Measurements from ENCODE around the gene ANGPTL5.
"Not testable (repeated sequence)": the region's sequence is repeated elsewhere in the genome, so short reads cannot be mapped to it uniquely, and the experiment has no call there.

Gene ANGPTL5

GRCh38 chr11:101916422-101916821 lies at the start of gene ANGPTL5:
TSS of gene ANGPTL5 (minus strand) at chr11:101916522. CDS start at chr11:101907909, 8,613 bp downstream.
- DNase-seq: no peak

DNA sequence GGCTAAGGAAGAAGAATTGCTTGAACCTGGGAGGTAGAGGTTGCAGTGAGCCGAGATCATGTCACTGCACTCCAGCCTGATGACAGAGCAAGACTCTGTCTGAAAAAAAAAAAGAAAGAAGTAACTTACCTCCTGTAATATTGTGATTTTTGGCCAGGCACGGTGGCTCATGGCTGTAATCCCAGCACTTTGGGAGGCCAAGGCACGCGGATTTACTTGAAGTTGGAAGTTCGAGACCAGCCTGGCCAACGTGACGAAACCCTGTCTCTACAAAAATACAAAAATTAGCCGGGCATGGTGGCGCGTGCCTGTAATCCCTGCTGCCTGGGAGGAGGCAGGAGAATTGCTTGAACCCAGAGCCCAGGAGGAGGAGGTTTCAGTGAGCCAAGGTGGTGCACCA lies 47.9 kb upstream of the ANGPTL5 start:
- not testable (repeated sequence) for DNase-seq

GRCh38 chr11:101960231-101960630 lies 43.9 kb upstream of the ANGPTL5 start:
- no peak for DNase-seq

GRCh38 chr11:101955701-101956100 lies 39.4 kb upstream of the ANGPTL5 start:
- no peak for DNase-seq

DNA sequence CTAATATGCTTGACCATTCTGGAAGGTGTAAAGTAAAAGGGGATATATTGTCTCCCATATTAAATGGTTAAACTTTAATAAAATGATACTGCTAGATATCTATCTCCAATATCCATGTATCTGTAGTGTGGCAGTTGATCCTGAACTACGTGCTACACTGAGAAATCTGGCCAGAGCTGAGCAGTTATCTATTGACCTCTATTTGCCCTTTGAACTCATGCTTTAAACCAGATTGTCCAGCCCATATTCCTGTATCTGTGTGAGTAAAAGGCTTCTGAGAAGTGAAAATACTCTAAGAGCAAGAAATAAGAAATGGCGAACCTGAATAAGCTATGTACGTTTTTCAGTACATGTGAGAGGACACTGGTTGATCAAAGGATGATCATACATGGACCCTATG lies 39.0 kb upstream of the ANGPTL5 start:
- no peak for DNase-seq

DNA sequence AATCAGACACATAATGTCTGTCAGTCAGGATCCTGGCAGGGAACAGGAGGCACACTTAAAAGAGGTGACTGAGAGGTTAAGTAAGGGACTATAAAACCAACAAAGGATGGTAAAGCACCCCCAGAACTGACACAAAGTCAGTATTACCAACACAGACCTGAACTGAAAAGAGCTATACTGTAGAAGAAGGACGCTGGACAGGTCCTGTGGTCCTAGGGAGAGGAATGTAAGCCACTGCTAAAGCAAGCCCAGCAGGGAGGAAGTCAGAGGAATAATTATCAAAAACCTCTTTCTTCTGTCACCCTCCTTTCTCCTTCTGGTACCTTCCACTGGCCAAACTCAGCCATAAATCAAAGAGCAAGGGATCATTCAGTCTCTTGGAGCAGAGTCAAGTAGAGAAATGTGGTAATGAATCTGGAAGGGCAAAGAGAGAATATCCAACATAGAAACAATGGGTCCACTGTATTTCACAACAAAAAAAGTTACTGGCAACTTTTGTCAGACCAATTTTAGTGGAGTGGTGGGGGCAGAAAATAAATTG lies 33.4 kb upstream of the ANGPTL5 start:
- no peak for DNase-seq

GRCh38 chr11:101945448-101945847 lies 29.1 kb upstream of the ANGPTL5 start:
- DNase-seq: no peak

DNA sequence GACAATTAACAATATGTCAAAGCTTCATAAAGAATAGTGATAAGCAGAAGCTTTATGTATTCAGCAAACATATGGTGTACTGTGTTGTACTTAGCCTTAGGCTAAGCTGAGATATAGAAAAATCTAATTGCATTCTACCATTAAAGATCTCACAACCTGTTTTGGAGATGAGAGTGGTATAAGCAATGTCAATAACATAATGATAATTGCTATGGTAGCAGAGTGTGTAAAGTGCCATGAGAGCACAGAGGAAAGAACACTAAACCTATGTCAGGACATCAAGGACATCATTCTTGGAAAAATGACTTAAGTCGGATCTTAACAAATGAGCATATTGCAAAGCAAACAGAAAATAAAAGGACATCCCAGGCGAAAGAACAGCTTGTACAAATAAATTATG lies 28.6 kb upstream of the ANGPTL5 start:
- DNase-seq: no peak

- no peak for DNase-seq
Measured at GRCh38 chr11:101940901-101941520, 24.7 kb upstream of the ANGPTL5 start.

- no peak for DNase-seq
Measured at GRCh38 chr11:101931692-101932091, 15.4 kb upstream of the ANGPTL5 start.

DNA sequence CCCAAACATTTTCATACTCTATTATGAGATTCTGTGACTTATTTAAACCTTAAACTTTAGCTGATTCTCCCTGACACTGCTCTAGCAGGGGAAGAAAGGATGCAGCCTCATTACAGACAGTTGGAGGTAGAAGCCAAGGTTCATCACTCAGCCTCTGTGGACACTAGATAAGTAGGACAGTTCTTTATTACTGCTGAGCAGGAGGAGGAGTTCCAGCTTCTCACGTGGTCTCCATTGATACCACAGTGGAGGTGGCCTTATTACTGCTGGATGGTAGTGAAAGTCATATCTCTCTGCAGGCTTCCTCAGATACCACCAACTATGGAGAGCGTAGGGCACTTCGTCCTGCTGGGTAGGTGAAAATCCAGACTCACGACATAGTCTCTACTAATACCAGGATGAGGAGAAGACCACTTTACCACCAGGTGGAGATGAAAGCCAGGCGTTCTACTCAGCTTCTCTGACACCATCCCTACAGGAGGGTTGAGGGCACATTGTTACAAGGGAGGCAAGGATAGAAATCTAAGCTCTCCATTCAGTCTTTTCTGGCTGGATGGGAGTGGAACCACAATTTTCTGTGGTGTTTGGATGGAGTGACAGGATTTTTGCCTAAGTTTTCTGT lies 13.1 kb upstream of the ANGPTL5 start:
- no peak for DNase-seq

GRCh38 chr11:101923554-101923953 lies 7.2 kb upstream of the ANGPTL5 start:
- DNase-seq: no peak

DNA sequence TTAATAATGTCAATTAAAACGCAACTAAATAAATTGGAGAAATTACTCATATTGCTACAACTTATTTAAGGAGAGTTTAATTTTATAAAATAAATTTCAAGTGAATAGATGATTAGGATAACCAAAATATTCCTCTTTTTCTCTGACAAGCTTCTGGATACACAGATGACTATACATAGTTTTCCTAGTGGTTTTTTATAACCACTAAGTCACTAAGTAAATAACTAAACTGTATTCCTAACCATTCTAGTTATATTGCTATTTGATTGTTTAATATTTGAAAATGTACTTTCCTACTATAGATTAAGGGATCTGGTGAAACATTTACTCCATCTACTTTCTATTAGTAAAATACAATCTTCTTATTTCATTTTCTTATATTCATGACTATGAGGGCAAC lies 4.7 kb upstream of the ANGPTL5 start:
- no peak for DNase-seq

DNA sequence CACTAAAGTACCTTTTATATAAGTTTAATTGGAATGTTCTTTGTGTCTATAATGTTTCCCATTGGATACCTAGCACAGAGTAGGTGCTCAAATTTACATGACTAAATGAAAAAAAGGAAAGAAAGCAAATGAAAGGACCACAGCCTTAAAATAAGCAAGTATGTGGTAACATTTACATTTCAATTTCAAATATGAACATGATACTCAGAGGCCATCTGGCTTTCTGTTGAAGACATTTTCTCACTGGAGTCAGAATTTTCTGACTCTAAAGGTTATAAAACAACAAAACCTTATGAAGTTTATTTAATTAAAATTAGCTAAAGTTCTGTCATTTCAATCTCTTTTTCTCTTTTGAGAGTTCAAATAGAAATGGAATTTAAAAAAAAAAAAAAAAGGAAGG lies 904 bp upstream of the ANGPTL5 start:
- no peak for DNase-seq

GRCh38 chr11:101915791-101916291 lies 481 bp downstream of the ANGPTL5 start:
- DNase-seq: no peak

GRCh38 chr11:101914738-101915426 lies 1.4 kb downstream of the ANGPTL5 start, which contains the start of gene CEP126:
TSS of gene CEP126 (plus strand) at chr11:101915010. CDS start at chr11:101915285, 275 bp downstream.
- peak; percentile 86 for DNase-seq

DNA sequence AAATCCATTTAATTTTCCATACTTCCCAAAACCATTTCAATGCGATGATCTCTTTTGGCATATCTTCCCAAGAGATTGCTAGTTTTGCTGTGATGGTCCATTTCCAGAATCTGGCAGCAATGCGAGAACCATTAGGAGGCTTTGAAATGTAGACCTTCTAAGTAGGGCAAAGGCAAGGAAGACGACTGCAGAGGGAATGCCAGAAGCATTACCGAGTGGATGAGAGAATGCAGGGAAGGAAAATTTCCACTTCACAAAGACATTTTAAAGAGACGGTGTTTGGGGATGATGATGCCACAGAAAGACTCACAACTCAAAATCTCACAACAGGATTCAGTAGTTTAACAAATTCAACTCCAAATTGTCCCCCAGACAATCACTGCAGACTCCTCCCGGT lies 2.0 kb downstream of the ANGPTL5 start:
- DNase-seq: no peak

- no peak for DNase-seq
Measured at GRCh38 chr11:101913656-101914055, 2.7 kb downstream of the ANGPTL5 start.

GRCh38 chr11:101912823-101913284 lies 3.5 kb downstream of the ANGPTL5 start:
- DNase-seq: no peak

GRCh38 chr11:101909087-101909486 lies 7.2 kb downstream of the ANGPTL5 start:
- DNase-seq: no peak

- no peak for DNase-seq
Measured at GRCh38 chr11:101907815-101908214, 8.5 kb downstream of the ANGPTL5 start.

DNA sequence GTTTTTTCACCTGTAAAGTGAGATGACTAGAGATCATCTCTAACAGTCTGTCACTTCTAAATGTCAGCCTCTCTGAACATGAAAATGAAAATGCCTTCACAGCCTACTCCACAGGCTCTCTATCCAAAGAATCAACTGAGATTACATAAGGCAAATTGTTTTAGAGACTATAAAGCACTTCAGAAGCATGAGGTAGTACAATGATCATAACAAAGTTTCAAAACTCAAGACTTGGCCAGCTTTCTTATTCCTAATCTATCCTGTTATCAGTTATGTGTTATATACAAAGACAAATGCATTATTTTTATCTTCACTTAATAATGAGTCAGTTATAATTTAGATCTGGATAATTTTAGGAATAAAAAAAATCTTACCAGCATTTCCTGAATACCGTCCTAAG lies 21.8 kb downstream of the ANGPTL5 start:
- DNase-seq: no peak

DNA sequence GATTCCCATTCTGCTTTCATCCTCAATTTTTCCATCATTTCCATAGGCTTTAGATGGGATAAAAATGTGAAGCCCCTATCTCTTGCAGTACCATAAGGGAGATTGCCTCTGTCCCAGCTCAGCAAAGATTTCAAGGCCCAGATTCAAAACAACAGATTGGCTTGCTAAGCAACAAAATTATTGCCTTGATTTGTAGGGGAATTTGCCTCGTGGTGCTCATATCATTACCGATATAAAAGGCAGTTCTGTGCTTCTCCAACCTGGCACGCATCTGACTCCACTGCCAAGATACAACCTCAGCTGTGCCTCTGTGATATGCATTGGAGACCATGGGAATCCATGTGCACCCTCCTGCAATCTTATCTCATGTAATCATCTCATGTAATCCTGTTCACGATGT lies 26.6 kb downstream of the ANGPTL5 start:
- no peak for DNase-seq

- DNase-seq: no peak
Measured at GRCh38 chr11:101885631-101886030, 30.7 kb downstream of the ANGPTL5 start.

All from activated CD4-positive, alpha-beta T cell treated with anti-CD3 and anti-CD28 coated beads for 1 hour (primary cell).